HEK293T (cell line): ENCODE results near the gene ZDHHC8.

Experiments
- CTCF ChIA-PET: fragments of 350-600 bp; formaldehyde crosslinking; extraction: SDS; loops from one replicate; lab custom pipeline; 2021; ENCODE audit warnings: antibody characterized with exemption, inconsistent platforms; lab: Yijun Ruan, JAX
- POLR2A ChIA-PET: fragments of 350-600 bp; formaldehyde crosslinking; extraction: SDS; loops from one replicate; lab custom pipeline; 2020; ENCODE audit warnings: antibody characterized with exemption, inconsistent platforms; lab: Yijun Ruan, JAX
- DNase-seq: peaks from one replicate; pipeline ENCODE4 v3.0.0; 2012; ENCODE audit warnings: mixed read lengths; ENCODE audit errors: extremely low spot score
- ARNT ChIP-seq: fragments of 450-650 bp; IDR thresholded peaks from 2 replicates; pipeline ENCODE4 v1.6.1; 2017; ENCODE audit warnings: mild to moderate bottlenecking
- BHLHE40 ChIP-seq: fragments of 450-650 bp; IDR thresholded peaks from 2 replicates; pipeline ENCODE4 v1.6.1; 2016; ENCODE audit warnings: mild to moderate bottlenecking, moderate library complexity, borderline replicate concordance
- CTBP1 ChIP-seq: fragments of 450-650 bp; IDR thresholded peaks from 2 replicates; pipeline ENCODE4 v1.6.1; 2016; ENCODE audit warnings: borderline replicate concordance
- ELF4 ChIP-seq: fragments of 450-650 bp; IDR thresholded peaks from 2 replicates; pipeline ENCODE4 v1.6.1; 2017; ENCODE audit warnings: antibody characterized with exemption
- FOXA1 ChIP-seq: fragments of 450-650 bp; IDR thresholded peaks from 2 replicates; pipeline ENCODE4 v1.6.1; 2016; ENCODE audit warnings: mild to moderate bottlenecking
- FOXK2 ChIP-seq: fragments of 450-650 bp; IDR thresholded peaks from 2 replicates; pipeline ENCODE4 v1.6.1; 2016; ENCODE audit warnings: mild to moderate bottlenecking
- FOXM1 ChIP-seq: fragments of 450-650 bp; IDR thresholded peaks from 2 replicates; pipeline ENCODE4 v1.6.1; 2017; ENCODE audit warnings: mild to moderate bottlenecking, borderline replicate concordance
- HDGF ChIP-seq: fragments of 450-650 bp; IDR thresholded peaks from 2 replicates; pipeline ENCODE4 v1.6.1; 2017; ENCODE audit warnings: antibody characterized with exemption, borderline replicate concordance
- L3MBTL2 ChIP-seq: fragments of 450-650 bp; conservative IDR thresholded peaks from 2 replicates; pipeline ENCODE4 v1.6.1; 2016; ENCODE audit warnings: mild to moderate bottlenecking
- LEF1 ChIP-seq: fragments of 450-650 bp; IDR thresholded peaks from 2 replicates; pipeline ENCODE4 v1.6.1; 2017; ENCODE audit warnings: mild to moderate bottlenecking, borderline replicate concordance
- NFRKB ChIP-seq: fragments of 450-650 bp; IDR thresholded peaks from 2 replicates; pipeline ENCODE4 v1.6.1; 2016; ENCODE audit warnings: mild to moderate bottlenecking, moderate library complexity
- PKNOX1 ChIP-seq: fragments of 450-650 bp; IDR thresholded peaks from 2 replicates; pipeline ENCODE4 v1.6.1; 2016
- SP1 ChIP-seq: fragments of 450-650 bp; IDR thresholded peaks from 2 replicates; pipeline ENCODE4 v1.6.1; 2017
- SUZ12 ChIP-seq: fragments of 450-650 bp; IDR thresholded peaks from 2 replicates; pipeline ENCODE4 v1.6.1; 2016; ENCODE audit warnings: mild to moderate bottlenecking
- TARDBP ChIP-seq: fragments of 450-650 bp; IDR thresholded peaks from 2 replicates; pipeline ENCODE4 v1.6.1; 2016
- ZNF384 ChIP-seq: fragments of 450-650 bp; IDR thresholded peaks from 2 replicates; pipeline ENCODE4 v1.6.1; 2016

The ZDHHC8 gene

GRCh38 chr22:20095521-20095920, 36.1 kb upstream of the ZDHHC8 start:
- POLR2A ChIA-PET, result interaction anchor here (3.2 kb wide), 1 partner anchor 14 kb away, joined by 13 read pairs; no protein-coding TSS in a partner anchor
- DNase-seq, result no peak
- no peak for TF ChIP-seq CTBP1
- no peak for TF ChIP-seq FOXM1
- no peak for TF ChIP-seq FOXK2
- TF ChIP-seq HDGF, result no peak
- no peak for TF ChIP-seq TARDBP
- TF ChIP-seq ZNF384, result no peak
- no peak for TF ChIP-seq SP1
- no peak for TF ChIP-seq FOXA1
- no peak for TF ChIP-seq NFRKB
- TF ChIP-seq PKNOX1, result no peak
- TF ChIP-seq SUZ12, result no peak
- TF ChIP-seq ELF4, result no peak
- TF ChIP-seq LEF1, result no peak
- no peak for TF ChIP-seq L3MBTL2
- no peak for TF ChIP-seq BHLHE40
- TF ChIP-seq ARNT, result no peak
- CTCF ChIA-PET, result interaction anchor here (0.7 to 1.5 kb wide), 2 partner anchors 10 to 15 kb away, joined by 3 to 8 read pairs; no protein-coding TSS in a partner anchor

DNA sequence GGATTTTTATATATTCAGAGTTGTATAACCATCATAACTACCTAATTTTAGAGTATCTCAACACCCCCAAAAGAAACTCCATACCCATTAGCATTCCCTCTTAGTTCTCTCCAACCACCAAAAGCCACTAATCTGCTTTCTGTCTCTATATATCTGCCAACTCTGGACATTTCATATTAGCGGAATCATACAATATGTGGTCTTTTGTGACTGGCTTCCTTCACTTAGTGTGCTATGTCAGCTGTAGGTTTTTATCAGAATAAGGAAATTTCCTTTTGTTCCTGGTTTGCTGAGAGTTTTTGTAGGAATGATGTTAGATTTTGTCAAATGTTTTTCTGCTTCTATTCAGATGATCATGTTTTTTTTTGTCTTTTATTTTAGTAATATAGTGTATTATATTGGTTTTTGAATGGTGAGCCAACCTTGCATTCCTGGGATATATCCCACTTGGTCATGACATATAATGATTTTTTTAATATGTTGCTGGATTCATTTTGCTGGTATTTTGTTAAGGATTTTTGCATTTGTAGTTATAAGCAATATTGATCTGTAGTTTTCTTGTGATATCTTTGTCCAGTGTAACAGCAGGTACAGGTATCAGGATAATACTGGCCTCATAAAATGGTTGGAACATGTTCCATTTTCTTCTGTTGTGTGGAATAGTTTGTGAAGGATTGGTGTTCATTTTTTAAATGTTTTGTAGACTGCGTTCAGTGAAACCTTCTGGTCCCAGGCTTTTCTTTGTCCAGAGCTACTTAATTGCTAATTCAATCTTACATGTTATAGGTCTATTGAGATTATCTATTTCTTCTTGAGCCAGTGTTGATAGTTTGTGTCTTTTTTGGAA, 34.8 kb upstream of the ZDHHC8 start:
- TF ChIP-seq L3MBTL2, result no peak
- no peak for TF ChIP-seq ZNF384
- TF ChIP-seq FOXK2, result no peak
- no peak for TF ChIP-seq ARNT
- TF ChIP-seq BHLHE40, result no peak
- TF ChIP-seq FOXA1, result no peak
- TF ChIP-seq SUZ12, result no peak
- TF ChIP-seq FOXM1, result no peak
- no peak for TF ChIP-seq NFRKB
- no peak for TF ChIP-seq ELF4
- TF ChIP-seq HDGF, result no peak
- TF ChIP-seq SP1, result no peak
- TF ChIP-seq LEF1, result no peak
- TF ChIP-seq CTBP1, result no peak
- no peak for TF ChIP-seq TARDBP
- no peak for TF ChIP-seq PKNOX1
- CTCF ChIA-PET, result interaction anchor here (0.6 to 1.5 kb wide), 2 partner anchors 10 to 14 kb away, joined by 5 to 8 read pairs; no protein-coding TSS in a partner anchor
- POLR2A ChIA-PET, result interaction anchor here (0.6 kb wide), 1 partner anchor 16 kb away, joined by 3 read pairs; no protein-coding TSS in a partner anchor
- no peak for DNase-seq

GRCh38 chr22:20099099-20099711, 32.4 kb upstream of the ZDHHC8 start:
- no peak for DNase-seq
- ChIA-PET CTCF (interaction anchor here (0.7 kb wide), 1 partner anchor 13 kb away, joined by 3 read pairs; no protein-coding TSS in a partner anchor), POLR2A (interaction anchor here (1.2 kb wide), 1 partner anchor 10 kb away, joined by 3 read pairs; no protein-coding TSS in a partner anchor)
- no peak for TF ChIP-seq FOXM1

DNA sequence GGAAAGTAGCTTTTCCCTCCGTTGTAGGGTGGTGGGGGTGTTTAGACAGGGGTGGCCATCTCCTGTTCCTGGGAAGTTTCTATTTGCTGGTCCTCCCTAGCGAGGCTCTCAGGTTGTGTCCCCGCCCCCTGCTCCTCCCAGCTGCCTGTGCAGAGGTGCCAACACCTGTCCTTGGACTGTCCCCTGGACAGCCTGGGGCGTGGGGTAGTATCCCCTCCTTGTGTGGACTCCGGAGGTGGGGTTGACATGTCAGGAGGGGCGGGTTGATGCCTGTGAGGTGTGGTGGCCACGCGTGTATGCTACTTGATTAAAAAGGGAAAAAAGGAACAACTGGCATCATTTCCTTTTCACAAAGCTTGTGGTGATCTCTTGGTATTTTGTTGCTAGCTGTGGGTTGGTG, 30.0 kb upstream of the ZDHHC8 start:
- no peak for TF ChIP-seq LEF1
- TF ChIP-seq ZNF384, result no peak
- TF ChIP-seq TARDBP, result no peak
- TF ChIP-seq ELF4, result no peak
- no peak for TF ChIP-seq HDGF
- no peak for TF ChIP-seq ARNT
- no peak for TF ChIP-seq CTBP1
- TF ChIP-seq SUZ12, result no peak
- no peak for TF ChIP-seq NFRKB
- no peak for TF ChIP-seq PKNOX1
- TF ChIP-seq BHLHE40, result no peak
- no peak for TF ChIP-seq FOXK2
- TF ChIP-seq L3MBTL2, result no peak
- TF ChIP-seq FOXM1, result no peak
- POLR2A ChIA-PET, result interaction anchor here (1.1 to 1.9 kb wide), 4 partner anchors 11 to 22 kb away, joined by 3 to 7 read pairs (median 4); partner anchors contain the start of genes DGCR8, RANBP1 and TRMT2A
- DNase-seq, result no peak
- CTCF ChIA-PET, result no interaction called here

- TF ChIP-seq CTBP1 (no peak), PKNOX1 (no peak), HDGF (no peak), SP1 (no peak), ARNT (no peak), ZNF384 (no peak), LEF1 (no peak)
- no peak for DNase-seq
- POLR2A ChIA-PET, result interaction anchor here (1.1 to 1.9 kb wide), 3 partner anchors 11 to 21 kb away, joined by 3 to 7 read pairs (median 4); partner anchors contain the start of genes RANBP1 and TRMT2A
- CTCF ChIA-PET, result no interaction called here
Observed at GRCh38 chr22:20102203-20102780, 29.3 kb upstream of the ZDHHC8 start.
